ENCODE results near the gene PLAAT1.

DNA sequence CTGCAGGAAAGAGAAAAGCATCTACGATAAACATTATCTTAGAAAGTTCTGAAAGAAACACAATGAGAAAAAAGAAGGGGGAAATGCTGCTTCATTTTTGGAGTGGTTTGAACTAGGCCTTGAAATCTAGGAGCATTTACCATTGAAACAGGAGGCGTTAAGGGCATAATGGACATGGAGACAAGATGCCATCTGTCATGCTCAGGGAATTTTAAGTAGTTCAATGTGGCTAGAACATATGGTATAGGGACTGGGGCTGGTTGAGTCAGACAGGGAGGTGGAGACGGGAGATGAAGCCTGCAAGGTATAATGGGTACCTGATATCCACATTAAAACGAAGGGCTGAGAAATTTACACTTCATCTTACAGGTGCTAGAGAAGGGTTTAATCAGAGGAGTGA lies 10.4 kb upstream of the PLAAT1 start:
- TF ChIP-seq, protein P1, sequence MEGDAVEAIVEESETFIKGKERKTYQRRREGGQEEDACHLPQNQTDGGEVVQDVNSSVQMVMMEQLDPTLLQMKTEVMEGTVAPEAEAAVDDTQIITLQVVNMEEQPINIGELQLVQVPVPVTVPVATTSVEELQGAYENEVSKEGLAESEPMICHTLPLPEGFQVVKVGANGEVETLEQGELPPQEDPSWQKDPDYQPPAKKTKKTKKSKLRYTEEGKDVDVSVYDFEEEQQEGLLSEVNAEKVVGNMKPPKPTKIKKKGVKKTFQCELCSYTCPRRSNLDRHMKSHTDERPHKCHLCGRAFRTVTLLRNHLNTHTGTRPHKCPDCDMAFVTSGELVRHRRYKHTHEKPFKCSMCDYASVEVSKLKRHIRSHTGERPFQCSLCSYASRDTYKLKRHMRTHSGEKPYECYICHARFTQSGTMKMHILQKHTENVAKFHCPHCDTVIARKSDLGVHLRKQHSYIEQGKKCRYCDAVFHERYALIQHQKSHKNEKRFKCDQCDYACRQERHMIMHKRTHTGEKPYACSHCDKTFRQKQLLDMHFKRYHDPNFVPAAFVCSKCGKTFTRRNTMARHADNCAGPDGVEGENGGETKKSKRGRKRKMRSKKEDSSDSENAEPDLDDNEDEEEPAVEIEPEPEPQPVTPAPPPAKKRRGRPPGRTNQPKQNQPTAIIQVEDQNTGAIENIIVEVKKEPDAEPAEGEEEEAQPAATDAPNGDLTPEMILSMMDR (IDR thresholded peaks at IDR 0.05; ENCODE audit: low read length), result no peak
- TF ChIP-seq EZH2 (IDR thresholded peaks at IDR 0.05; ENCODE audit: borderline replicate concordance, low read length), result no peak
